SU-DHL-6 (cell line): ENCODE measurements around the gene BRCA1.

Experiments used
- CTCF ChIP-seq: fragments of 200-600 bp; sonication (generic); IDR thresholded peaks from one replicate; pipeline ENCODE4 v1.5.1; 2017; ENCODE audit warnings: antibody characterized with exemption, mild to moderate bottlenecking, low read length, moderate library complexity; ENCODE audit not compliant: insufficient read depth, poor library complexity, severe bottlenecking
- EZH2phosphoT487 ChIP-seq: fragments of 200-600 bp; sonication (generic), shearing (Covaris generic); conservative IDR thresholded peaks from 2 replicates; pipeline ENCODE4 v1.6.1; 2018; ENCODE audit warnings: mild to moderate bottlenecking, antibody characterized with exemption, low read length, moderate library complexity, mixed read lengths

- TF ChIP-seq EZH2phosphoT487 (no peak), CTCF (no peak)
Observed at GRCh38 chr17:43034894-43035293, 90.3 kb downstream of the BRCA1 start.
